Measurements from ENCODE around the gene CENPO. TPM values are rescaled to one million over a fixed set of nuclear protein-coding genes. Genes with fewer than 3 reads are reported as not detected.

Gene CENPO
- total RNA-seq, 1 donor from 2014 or later, result 13.4 TPM

DNA sequence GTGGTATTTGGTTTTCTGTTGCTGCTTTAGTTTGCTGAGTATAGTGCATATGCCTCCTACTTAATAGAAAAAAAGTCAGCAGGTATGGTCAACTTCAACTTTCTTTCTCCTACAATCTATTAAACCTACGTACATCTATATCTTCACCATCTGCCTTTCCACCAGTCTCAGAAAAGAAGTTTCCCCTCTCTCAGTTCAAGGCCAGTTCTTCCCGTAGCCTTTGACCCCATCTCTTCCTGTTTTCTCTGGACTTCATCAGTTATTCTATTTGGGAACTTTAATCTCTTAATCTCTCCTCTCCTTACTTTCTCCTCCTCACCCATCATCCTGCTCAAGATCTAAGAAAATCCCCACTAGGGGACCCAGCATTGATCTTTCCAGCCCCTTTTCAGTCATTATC, 5.7 kb upstream of the CENPO start:
- intact Hi-C loops (cut with micrococcal nuclease), result no loop called here
- CTCF ChIA-PET, result interaction anchor here (1.3 kb wide), 1 partner anchor 379 kb away, joined by 4 read pairs; no protein-coding TSS in a partner anchor

GRCh38 chr2:24788816-24789215, 4.4 kb upstream of the CENPO start:
- H3K27ac Mint-ChIP-seq, result no peak overlapping the region
- peaks cover 39% of the 10 kb centered on the region for H3K4me1 Mint-ChIP-seq
- intact Hi-C loops (cut with micrococcal nuclease), result no loop called here
- ChIA-PET POLR2A (interaction anchor here (1.9 kb wide), 1 partner anchor 297 kb away, joined by 7 read pairs; the partner anchor contains the start of gene NCOA1), CTCF (no interaction called here)
- peaks cover 24% of the 10 kb centered on the region for H3K36me3 Mint-ChIP-seq (ENCODE audit: low read depth)
- no peaks in the 10 kb centered on the region for H3K27me3 Mint-ChIP-seq
- no peak for DNase-seq
- TF ChIP-seq CTCF (IDR thresholded peaks at IDR 0.05), result no peak
- no peaks in the 10 kb centered on the region for H3K9me3 Mint-ChIP-seq
- ATAC-seq (ENCODE audit: low read depth), result no peak
- H3K4me3 Mint-ChIP-seq, result no peak overlapping the region

More for the DNA sequence above, 5.7 kb upstream of the CENPO start:
- Mint-ChIP-seq H3K9me3 (no peaks in the 10 kb centered on the region), H3K4me1 (peaks cover 29% of the 10 kb centered on the region), H3K27ac (no peak overlapping the region), H3K4me3 (no peak overlapping the region), H3K27me3 (no peaks in the 10 kb centered on the region), H3K36me3 (ENCODE audit: low read depth) (peaks cover 15% of the 10 kb centered on the region)
- DNase-seq (no peak), ATAC-seq (ENCODE audit: low read depth) (no peak)
- no peak for TF ChIP-seq CTCF (IDR thresholded peaks at IDR 0.05)
- POLR2A ChIA-PET, result no interaction called here

GRCh38 chr2:24791452-24791851, 1.8 kb upstream of the CENPO start:
- intact Hi-C loops (cut with micrococcal nuclease), result loop anchor here (5.0 kb wide), 2 partner anchors 714 to 1556 kb away; partner anchors contain the start of genes ADGRF3, SELENOI and SF3B6
- no peak for ATAC-seq (ENCODE audit: low read depth)
- no peak for TF ChIP-seq CTCF (IDR thresholded peaks at IDR 0.05)
- H3K27me3 Mint-ChIP-seq, result no peaks in the 10 kb centered on the region
- no peaks in the 10 kb centered on the region for H3K9me3 Mint-ChIP-seq
- no peak overlapping the region for H3K27ac Mint-ChIP-seq
- POLR2A ChIA-PET, result interaction anchor here (0.6 kb wide), 1 partner anchor 818 kb away, joined by 6 read pairs; no protein-coding TSS in a partner anchor
- peaks cover 26% of the 10 kb centered on the region for H3K4me1 Mint-ChIP-seq
- peaks cover 24% of the 10 kb centered on the region for H3K36me3 Mint-ChIP-seq (ENCODE audit: low read depth)
- H3K4me3 Mint-ChIP-seq, result no peak overlapping the region
- no peak for DNase-seq
- CTCF ChIA-PET, result interaction anchor here (1.6 kb wide), 1 partner anchor 36 kb away, joined by 4 read pairs; no protein-coding TSS in a partner anchor

DNA sequence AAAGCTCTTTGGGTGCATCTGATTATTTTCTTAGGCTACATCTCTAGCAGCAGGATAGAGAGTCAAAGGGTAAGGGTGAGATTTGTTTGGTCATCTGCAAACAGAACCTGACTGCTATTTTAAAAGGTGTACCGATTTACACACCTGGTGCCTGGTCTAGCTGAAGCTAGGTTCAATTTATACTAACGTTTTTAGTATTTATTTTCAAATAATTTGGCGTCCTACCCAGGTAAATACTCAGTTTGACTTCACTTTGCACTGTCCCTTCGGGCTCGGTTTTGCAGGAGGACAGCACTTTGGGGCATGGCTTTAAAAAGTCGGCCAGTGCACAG, 717 bp upstream of the CENPO start:
- no peak for TF ChIP-seq CTCF (IDR thresholded peaks at IDR 0.05)
- Mint-ChIP-seq H3K9me3 (no peaks in the 10 kb centered on the region), H3K27me3 (no peaks in the 10 kb centered on the region), H3K4me1 (peaks cover 19% of the 10 kb centered on the region), H3K27ac (peak overlapping the region; percentile 100), H3K36me3 (ENCODE audit: low read depth) (peaks cover 25% of the 10 kb centered on the region), H3K4me3 (peak overlapping the region; percentile 98)
- intact Hi-C loops (cut with micrococcal nuclease), result loop anchor here (2.0 to 5.0 kb wide), 3 partner anchors 302 to 1555 kb away; partner anchors contain the start of genes ADGRF3, NCOA1, SELENOI and SF3B6
- no peak for DNase-seq
- CTCF ChIA-PET, result interaction anchor here (1.3 to 1.6 kb wide), 2 partner anchors 35 to 383 kb away, joined by 3 to 4 read pairs; no protein-coding TSS in a partner anchor
- ATAC-seq (ENCODE audit: low read depth), result no peak
- POLR2A ChIA-PET, result interaction anchor here (0.7 to 2.0 kb wide), 11 partner anchors 13 to 865 kb away, joined by 3 to 11 read pairs (median 3); partner anchors contain the start of genes ATAD2B, ITSN2 and NCOA1

- intact Hi-C loops (cut with micrococcal nuclease), result loop anchor here (1.0 to 5.0 kb wide), 6 partner anchors 9 to 1553 kb away; partner anchors contain the start of genes ADCY3, ADGRF3, NCOA1 and SELENOI
- DNase-seq (no peak), ATAC-seq (ENCODE audit: low read depth) (no peak)
- no peaks in the 10 kb centered on the region for H3K27me3 Mint-ChIP-seq
- H3K4me3 Mint-ChIP-seq, result peak overlapping the region; percentile 98
- no peaks in the 10 kb centered on the region for H3K9me3 Mint-ChIP-seq
- POLR2A ChIA-PET, result interaction anchor here (0.9 to 2.0 kb wide), 4 partner anchors 32 to 483 kb away, joined by 3 to 11 read pairs (median 4); partner anchors contain the start of gene NCOA1
- no peak for TF ChIP-seq CTCF (IDR thresholded peaks at IDR 0.05)
- CTCF ChIA-PET, result interaction anchor here (1.3 kb wide), 1 partner anchor 384 kb away, joined by 3 read pairs; no protein-coding TSS in a partner anchor
- H3K4me1 Mint-ChIP-seq, result peaks cover 18% of the 10 kb centered on the region
- H3K36me3 Mint-ChIP-seq (ENCODE audit: low read depth), result peaks cover 29% of the 10 kb centered on the region
- H3K27ac Mint-ChIP-seq, result peak overlapping the region; percentile 100
Observed at GRCh38 chr2:24793761-24794435, 673 bp downstream of the CENPO start.

Data from activated B cell treated with CpG ODN at 0.5 μM for 24 hours (primary cell).